ENCODE measurements around the gene FBXW11.

- TF ChIP-seq CTCF (IDR thresholded peaks at IDR 0.05) (no peak), ZFX (IDR thresholded peaks at IDR 0.05; ENCODE audit: borderline replicate concordance) (no peak)
Measured at GRCh38 chr5:171981847-171982246, 24.6 kb downstream of the FBXW11 start.
